Measurements from ENCODE around the gene APMAP.

Gene APMAP

GRCh38 chr20:24971376-24972101 is 21.0 kb downstream of the APMAP start:
- in situ Hi-C loops (cut with HindIII; ENCODE audit: low sequenced_read_pairs), result no loop called here

- in situ Hi-C loops (cut with HindIII; ENCODE audit: low sequenced_read_pairs), result no loop called here
Measured at GRCh38 chr20:24970754-24971153, 21.8 kb downstream of the APMAP start.

GRCh38 chr20:24970030-24970553 is 22.5 kb downstream of the APMAP start:
- in situ Hi-C loops (cut with HindIII; ENCODE audit: low sequenced_read_pairs), result no loop called here

GRCh38 chr20:24969186-24970029 is 23.1 kb downstream of the APMAP start:
- in situ Hi-C loops (cut with HindIII; ENCODE audit: low sequenced_read_pairs), result no loop called here

GRCh38 chr20:24968278-24968800 is 24.2 kb downstream of the APMAP start:
- in situ Hi-C loops (cut with HindIII; ENCODE audit: low sequenced_read_pairs), result no loop called here

- in situ Hi-C loops (cut with HindIII; ENCODE audit: low sequenced_read_pairs), result no loop called here
Measured at GRCh38 chr20:24966317-24967012, 26.1 kb downstream of the APMAP start.

DNA sequence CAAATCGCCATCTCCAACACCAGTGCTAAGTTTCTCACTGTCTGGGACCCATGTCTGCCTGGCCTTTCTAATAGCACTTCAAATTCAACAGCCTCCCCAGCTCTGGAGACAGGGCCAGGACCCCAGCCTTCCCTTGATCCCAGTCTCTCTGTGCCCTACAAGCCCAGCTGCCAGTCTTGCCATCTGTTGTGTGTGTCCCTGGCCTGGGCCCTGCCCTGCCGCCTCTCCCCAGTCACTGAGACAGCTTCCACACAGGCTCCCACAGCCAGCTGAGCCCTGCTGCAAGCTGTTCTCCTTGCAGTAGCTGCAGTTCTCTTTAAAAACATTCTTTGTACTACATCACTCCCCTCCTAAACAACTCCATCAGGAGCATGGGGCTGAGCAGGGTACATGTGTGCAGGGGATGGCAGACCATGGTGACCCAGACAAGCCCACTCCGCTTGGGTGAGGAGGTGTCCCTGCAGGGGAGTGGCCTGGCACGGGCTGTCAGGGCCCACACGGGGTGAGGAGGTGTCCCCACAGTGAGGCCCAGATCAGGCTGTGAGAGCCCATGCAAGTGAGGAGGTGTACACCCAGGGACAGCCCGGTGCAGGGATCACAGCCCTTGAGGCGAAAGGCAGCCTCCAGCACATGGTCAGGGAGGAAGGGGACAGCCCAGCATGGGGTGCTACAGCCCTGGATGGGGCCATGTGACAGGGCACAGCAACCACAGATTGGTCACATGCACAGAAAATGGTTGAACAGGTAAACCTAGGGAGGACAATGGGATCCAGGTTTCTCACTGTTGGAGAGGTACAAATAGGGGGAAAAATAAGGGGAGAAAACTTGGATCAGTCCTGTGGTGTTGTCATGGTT is 27.3 kb downstream of the APMAP start:
- in situ Hi-C loops (cut with HindIII; ENCODE audit: low sequenced_read_pairs), result no loop called here

DNA sequence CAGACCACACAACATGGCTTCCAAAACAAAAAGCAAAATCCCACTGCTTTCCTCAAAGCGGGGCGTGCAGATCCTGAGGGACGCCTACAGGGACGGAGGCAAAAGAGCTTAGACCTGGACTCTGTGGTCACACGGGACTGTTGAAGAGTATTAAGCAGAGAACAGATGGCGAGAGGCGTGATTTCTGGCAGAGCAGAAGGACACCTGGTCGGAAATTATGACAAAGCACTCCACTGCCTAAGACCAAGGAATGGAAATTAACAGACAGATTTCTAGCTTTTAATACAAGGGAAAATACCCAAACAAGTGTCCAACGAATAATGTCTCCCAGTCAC is 28.1 kb downstream of the APMAP start:
- in situ Hi-C loops (cut with HindIII; ENCODE audit: low sequenced_read_pairs), result no loop called here

- in situ Hi-C loops (cut with HindIII; ENCODE audit: low sequenced_read_pairs), result no loop called here
Measured at GRCh38 chr20:24963672-24964505, 28.7 kb downstream of the APMAP start.

- in situ Hi-C loops (cut with HindIII; ENCODE audit: low sequenced_read_pairs), result no loop called here
Measured at GRCh38 chr20:24962510-24962909, 30.0 kb downstream of the APMAP start.

- in situ Hi-C loops (cut with HindIII; ENCODE audit: low sequenced_read_pairs), result no loop called here
Measured at GRCh38 chr20:24962182-24962492, 30.4 kb downstream of the APMAP start.

DNA sequence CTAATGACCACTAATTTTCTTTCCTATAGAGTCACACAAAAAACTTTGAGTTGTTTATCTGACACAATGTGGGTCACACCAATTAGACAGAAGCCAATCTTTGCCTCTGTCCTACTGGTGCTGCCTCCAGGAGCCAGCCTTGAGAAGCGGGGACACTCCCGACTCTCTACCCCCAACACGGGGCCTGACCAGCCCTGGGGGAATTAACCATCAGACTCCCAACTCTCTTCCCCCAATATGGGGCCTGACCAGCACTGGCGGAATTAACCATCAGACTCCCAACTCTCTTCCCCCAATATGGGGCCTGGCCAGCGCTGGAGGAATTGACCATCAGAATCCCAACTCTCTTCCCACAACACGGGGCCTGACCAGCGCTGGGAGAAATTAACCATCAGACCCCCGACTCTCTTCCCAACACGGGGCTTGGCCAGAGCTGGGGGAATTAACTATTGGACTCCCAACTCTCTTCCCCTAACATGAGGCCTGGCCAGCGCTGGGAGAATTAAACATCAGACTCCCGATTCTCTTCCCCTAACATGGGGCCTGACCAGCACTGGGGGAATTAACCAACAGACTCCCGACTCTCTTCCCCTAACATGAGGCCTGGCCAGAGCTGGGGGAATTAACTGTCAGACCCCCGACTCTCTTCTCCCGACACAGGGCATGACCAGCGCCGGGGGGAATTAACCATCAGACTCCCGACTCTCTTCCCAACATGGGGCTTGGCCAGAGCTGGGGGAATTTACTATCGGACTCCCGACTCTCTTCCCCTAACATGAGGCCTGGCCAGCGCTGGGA is 31.0 kb downstream of the APMAP start:
- in situ Hi-C loops (cut with HindIII; ENCODE audit: low sequenced_read_pairs), result no loop called here

DNA sequence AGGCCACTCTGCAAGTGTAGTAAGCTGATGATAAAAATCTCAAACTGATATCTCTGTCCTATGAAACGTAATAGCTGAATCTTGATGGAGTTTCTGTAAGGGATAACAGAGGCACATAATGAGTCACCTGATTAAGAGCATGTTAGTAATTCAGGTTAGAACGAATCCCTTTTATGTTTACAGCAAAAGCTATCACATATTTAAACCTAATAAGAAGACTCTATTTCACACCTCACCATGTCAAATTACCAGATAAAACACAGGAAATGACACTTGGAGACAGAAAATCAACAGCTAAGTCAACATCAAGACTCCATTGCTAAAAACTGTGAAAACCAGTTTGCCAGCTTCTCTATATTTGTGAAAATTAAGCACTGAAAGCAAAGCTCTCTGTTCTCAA is 31.7 kb downstream of the APMAP start:
- in situ Hi-C loops (cut with HindIII; ENCODE audit: low sequenced_read_pairs), result no loop called here

DNA sequence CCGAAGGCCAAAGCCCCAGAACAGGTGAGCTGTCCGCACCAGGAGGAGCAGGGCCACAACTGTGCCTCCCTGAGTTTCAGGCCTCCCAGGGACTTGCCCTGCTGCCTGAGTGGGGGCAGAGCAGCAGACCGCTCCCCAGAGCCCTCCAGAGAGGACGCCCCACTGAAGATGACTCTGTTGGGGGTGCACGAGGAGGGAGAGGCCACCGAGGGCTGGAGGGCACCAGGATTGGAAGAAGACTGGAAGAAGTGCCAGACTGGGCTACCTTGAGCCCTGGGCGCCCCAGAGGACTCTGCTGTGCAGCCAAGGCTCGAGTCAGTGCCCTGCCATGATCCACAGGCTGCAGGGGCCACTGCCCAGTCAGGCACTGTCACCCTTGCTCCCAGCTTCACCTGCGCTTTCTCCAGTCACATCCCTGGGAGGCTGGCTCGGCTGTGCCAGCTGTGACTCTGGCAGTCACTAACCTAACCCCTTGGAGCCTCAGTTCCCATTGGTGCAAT is 32.2 kb downstream of the APMAP start:
- in situ Hi-C loops (cut with HindIII; ENCODE audit: low sequenced_read_pairs), result no loop called here

- in situ Hi-C loops (cut with HindIII; ENCODE audit: low sequenced_read_pairs), result no loop called here
Measured at GRCh38 chr20:24959591-24960301, 32.8 kb downstream of the APMAP start.

- in situ Hi-C loops (cut with HindIII; ENCODE audit: low sequenced_read_pairs), result no loop called here
Measured at GRCh38 chr20:24958506-24959385, 33.8 kb downstream of the APMAP start.
